Measurements from ENCODE around the gene DDX1. TPM values are rescaled to one million over a fixed set of nuclear protein-coding genes. Genes with fewer than 3 reads are reported as not detected.

Gene DDX1
- total and polyA plus RNA-seq, 2 experiments from 2014 or later, result 99.9 to 102 TPM

DNA sequence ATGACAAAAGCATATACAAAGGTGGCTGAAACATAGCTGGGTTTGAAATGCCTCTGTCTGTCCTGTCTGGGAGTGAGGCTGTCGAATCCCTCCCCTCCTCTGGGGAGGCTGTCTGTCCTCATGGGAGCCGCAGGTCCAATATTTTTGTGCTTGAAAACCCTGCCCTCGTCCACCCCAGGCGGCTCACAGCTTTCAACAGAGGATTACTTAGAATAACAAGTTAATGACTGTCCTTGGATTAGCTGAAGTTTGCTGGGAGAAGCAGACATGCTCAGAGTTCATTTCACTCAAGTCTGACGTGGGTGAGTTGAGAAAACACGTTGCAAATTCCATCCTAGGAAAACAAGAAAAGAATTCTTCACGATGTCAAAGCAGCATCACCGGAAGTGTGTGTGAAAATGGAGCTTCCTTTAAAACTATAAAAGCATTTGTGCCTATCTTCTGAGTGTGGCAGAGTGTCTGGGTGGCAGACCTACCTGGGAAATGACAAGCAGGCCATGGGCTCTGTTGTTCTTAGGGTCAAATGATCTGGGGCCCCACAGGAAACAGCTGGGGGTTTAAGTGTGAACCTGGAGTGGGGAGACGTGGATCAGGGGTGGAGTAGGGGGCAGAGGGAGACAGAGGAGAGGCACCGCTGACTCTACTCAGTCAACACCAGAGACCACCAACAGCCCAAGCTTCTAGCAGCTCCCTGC lies 77.1 kb downstream of the DDX1 start:
- Histone ChIP-seq H3K79me2 (replicated peaks; ENCODE audit: insufficient read depth) (no peaks in the 10 kb centered on the region), H3K27me3 (ENCODE audit: insufficient read depth) (no peaks in the 10 kb centered on the region), H3K4me3 (no peak overlapping the region), H3K4me1 (ENCODE audit: insufficient read depth) (no peaks in the 10 kb centered on the region), H2AFZ (peak overlapping the region; percentile 69), H3K4me2 (no peak overlapping the region), H3F3A (replicated peaks; ENCODE audit: low read depth) (no peaks in the 10 kb centered on the region), H3K36me3 (ENCODE audit: insufficient read depth) (no peaks in the 10 kb centered on the region), H4K20me1 (replicated peaks; ENCODE audit: insufficient read depth) (no peaks in the 10 kb centered on the region), H3K27ac (ENCODE audit: low read depth) (no peak overlapping the region), H3K9me2 (ENCODE audit: insufficient read depth) (peaks cover 3% of the 10 kb centered on the region; the same call in 1 of the 2 replicates)
- ATAC-seq (no peak), DNase-seq (ENCODE audit: low spot score) (no peak)
- Mint-ChIP-seq H3K27me3 (ENCODE audit: insufficient read depth, low read depth, poor library complexity) (peaks cover 9% of the 10 kb centered on the region), H3K4me3 (no peak overlapping the region), H3K36me3 (ENCODE audit: low read depth) (peaks cover 4% of the 10 kb centered on the region; the same call in 1 of the 3 replicates), H3K27ac (no peak overlapping the region), H3K9me3 (peaks cover 7% of the 10 kb centered on the region; the same call in 2 of the 3 replicates), H3K4me1 (peaks cover 16% of the 10 kb centered on the region)
- TF ChIP-seq, protein P1, sequence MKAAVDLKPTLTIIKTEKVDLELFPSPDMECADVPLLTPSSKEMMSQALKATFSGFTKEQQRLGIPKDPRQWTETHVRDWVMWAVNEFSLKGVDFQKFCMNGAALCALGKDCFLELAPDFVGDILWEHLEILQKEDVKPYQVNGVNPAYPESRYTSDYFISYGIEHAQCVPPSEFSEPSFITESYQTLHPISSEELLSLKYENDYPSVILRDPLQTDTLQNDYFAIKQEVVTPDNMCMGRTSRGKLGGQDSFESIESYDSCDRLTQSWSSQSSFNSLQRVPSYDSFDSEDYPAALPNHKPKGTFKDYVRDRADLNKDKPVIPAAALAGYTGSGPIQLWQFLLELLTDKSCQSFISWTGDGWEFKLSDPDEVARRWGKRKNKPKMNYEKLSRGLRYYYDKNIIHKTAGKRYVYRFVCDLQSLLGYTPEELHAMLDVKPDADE (IDR thresholded peaks at IDR 0.05), result no peak
- TF ChIP-seq STAT1 (IDR thresholded peaks at IDR 0.05; ENCODE audit: unreplicated experiment), result no peak
- TF ChIP-seq JUNB (IDR thresholded peaks at IDR 0.05; ENCODE audit: unreplicated experiment), result no peak
- TF ChIP-seq, protein P2, sequence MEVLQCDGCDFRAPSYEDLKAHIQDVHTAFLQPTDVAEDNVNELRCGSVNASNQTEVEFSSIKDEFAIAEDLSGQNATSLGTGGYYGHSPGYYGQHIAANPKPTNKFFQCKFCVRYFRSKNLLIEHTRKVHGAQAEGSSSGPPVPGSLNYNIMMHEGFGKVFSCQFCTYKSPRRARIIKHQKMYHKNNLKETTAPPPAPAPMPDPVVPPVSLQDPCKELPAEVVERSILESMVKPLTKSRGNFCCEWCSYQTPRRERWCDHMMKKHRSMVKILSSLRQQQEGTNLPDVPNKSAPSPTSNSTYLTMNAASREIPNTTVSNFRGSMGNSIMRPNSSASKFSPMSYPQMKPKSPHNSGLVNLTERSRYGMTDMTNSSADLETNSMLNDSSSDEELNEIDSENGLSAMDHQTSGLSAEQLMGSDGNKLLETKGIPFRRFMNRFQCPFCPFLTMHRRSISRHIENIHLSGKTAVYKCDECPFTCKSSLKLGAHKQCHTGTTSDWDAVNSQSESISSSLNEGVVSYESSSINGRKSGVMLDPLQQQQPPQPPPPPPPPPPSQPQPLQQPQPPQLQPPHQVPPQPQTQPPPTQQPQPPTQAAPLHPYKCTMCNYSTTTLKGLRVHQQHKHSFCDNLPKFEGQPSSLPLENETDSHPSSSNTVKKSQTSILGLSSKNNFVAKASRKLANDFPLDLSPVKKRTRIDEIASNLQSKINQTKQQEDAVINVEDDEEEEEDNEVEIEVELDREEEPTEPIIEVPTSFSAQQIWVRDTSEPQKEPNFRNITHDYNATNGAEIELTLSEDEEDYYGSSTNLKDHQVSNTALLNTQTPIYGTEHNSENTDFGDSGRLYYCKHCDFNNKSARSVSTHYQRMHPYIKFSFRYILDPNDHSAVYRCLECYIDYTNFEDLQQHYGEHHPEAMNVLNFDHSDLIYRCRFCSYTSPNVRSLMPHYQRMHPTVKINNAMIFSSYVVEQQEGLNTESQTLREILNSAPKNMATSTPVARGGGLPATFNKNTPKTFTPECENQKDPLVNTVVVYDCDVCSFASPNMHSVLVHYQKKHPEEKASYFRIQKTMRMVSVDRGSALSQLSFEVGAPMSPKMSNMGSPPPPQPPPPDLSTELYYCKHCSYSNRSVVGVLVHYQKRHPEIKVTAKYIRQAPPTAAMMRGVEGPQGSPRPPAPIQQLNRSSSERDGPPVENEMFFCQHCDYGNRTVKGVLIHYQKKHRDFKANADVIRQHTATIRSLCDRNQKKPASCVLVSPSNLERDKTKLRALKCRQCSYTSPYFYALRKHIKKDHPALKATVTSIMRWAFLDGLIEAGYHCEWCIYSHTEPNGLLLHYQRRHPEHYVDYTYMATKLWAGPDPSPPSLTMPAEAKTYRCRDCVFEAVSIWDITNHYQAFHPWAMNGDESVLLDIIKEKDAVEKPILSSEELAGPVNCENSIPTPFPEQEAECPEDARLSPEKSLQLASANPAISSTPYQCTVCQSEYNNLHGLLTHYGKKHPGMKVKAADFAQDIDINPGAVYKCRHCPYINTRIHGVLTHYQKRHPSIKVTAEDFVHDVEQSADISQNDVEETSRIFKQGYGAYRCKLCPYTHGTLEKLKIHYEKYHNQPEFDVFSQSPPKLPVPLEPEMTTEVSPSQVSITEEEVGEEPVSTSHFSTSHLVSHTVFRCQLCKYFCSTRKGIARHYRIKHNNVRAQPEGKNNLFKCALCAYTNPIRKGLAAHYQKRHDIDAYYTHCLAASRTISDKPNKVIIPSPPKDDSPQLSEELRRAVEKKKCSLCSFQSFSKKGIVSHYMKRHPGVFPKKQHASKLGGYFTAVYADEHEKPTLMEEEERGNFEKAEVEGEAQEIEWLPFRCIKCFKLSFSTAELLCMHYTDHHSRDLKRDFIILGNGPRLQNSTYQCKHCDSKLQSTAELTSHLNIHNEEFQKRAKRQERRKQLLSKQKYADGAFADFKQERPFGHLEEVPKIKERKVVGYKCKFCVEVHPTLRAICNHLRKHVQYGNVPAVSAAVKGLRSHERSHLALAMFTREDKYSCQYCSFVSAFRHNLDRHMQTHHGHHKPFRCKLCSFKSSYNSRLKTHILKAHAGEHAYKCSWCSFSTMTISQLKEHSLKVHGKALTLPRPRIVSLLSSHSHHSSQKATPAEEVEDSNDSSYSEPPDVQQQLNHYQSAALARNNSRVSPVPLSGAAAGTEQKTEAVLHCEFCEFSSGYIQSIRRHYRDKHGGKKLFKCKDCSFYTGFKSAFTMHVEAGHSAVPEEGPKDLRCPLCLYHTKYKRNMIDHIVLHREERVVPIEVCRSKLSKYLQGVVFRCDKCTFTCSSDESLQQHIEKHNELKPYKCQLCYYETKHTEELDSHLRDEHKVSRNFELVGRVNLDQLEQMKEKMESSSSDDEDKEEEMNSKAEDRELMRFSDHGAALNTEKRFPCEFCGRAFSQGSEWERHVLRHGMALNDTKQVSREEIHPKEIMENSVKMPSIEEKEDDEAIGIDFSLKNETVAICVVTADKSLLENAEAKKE (CRISPR knock-in tag; IDR thresholded peaks at IDR 0.05), result no peak
- no peak for TF ChIP-seq POLR2AphosphoS5 (IDR thresholded peaks at IDR 0.05; ENCODE audit: low read depth)
- no peak for TF ChIP-seq ZNF331 (CRISPR knock-in tag; IDR thresholded peaks at IDR 0.05; ENCODE audit: low read depth)
- TF ChIP-seq, protein P3, sequence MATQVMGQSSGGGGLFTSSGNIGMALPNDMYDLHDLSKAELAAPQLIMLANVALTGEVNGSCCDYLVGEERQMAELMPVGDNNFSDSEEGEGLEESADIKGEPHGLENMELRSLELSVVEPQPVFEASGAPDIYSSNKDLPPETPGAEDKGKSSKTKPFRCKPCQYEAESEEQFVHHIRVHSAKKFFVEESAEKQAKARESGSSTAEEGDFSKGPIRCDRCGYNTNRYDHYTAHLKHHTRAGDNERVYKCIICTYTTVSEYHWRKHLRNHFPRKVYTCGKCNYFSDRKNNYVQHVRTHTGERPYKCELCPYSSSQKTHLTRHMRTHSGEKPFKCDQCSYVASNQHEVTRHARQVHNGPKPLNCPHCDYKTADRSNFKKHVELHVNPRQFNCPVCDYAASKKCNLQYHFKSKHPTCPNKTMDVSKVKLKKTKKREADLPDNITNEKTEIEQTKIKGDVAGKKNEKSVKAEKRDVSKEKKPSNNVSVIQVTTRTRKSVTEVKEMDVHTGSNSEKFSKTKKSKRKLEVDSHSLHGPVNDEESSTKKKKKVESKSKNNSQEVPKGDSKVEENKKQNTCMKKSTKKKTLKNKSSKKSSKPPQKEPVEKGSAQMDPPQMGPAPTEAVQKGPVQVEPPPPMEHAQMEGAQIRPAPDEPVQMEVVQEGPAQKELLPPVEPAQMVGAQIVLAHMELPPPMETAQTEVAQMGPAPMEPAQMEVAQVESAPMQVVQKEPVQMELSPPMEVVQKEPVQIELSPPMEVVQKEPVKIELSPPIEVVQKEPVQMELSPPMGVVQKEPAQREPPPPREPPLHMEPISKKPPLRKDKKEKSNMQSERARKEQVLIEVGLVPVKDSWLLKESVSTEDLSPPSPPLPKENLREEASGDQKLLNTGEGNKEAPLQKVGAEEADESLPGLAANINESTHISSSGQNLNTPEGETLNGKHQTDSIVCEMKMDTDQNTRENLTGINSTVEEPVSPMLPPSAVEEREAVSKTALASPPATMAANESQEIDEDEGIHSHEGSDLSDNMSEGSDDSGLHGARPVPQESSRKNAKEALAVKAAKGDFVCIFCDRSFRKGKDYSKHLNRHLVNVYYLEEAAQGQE (IDR thresholded peaks at IDR 0.05; ENCODE audit: unreplicated experiment), result no peak
- TF ChIP-seq ZNF114 (CRISPR knock-in tag; IDR thresholded peaks at IDR 0.05), result no peak

Data from GM23338 (cell line).